HEK293 (cell line): ENCODE results near the gene TRIM65.
A peak's percentile ranks its signal among the peaks of the same experiment; 100 is the strongest.

Experiments
- BCL11B ChIP-seq: fragments of 450-650 bp; formaldehyde crosslinking; IDR thresholded peaks from 2 replicates; pipeline ENCODE4 v1.5.1; 2016; ENCODE audit warnings: low read depth, missing biosample characterization, missing genetic modification characterization
- FEZF1 ChIP-seq: fragments of 450-650 bp; formaldehyde crosslinking; IDR thresholded peaks from 2 replicates; pipeline ENCODE4 v1.5.1; 2016; ENCODE audit warnings: missing biosample characterization, missing genetic modification characterization
- HOXC10 ChIP-seq: sonication (generic); formaldehyde crosslinking; IDR thresholded peaks from 2 replicates; pipeline ENCODE4 v1.8.1; 2023; ENCODE audit warnings: mild to moderate bottlenecking, missing genetic modification reagents
- KLF9 ChIP-seq: fragments of 450-650 bp; formaldehyde crosslinking; IDR thresholded peaks from 2 replicates; pipeline ENCODE4 v1.5.1; 2016; ENCODE audit warnings: missing biosample characterization, missing genetic modification characterization, low read depth
- PATZ1 ChIP-seq: fragments of 450-650 bp; formaldehyde crosslinking; IDR thresholded peaks from 2 replicates; pipeline ENCODE4 v1.5.1; 2016; ENCODE audit warnings: missing biosample characterization, missing genetic modification characterization
- PRDM1 ChIP-seq: fragments of 450-650 bp; formaldehyde crosslinking; IDR thresholded peaks from 2 replicates; pipeline ENCODE4; 2016; ENCODE audit warnings: missing biosample characterization, missing genetic modification characterization
- SP2 ChIP-seq: fragments of 450-650 bp; formaldehyde crosslinking; IDR thresholded peaks from 2 replicates; pipeline ENCODE4 v1.5.1; 2016; ENCODE audit warnings: missing biosample characterization, missing genetic modification characterization
- TRIM28 ChIP-seq: IDR thresholded peaks from 2 replicates; pipeline ENCODE4 v1.6.1; 2011; ENCODE audit warnings: low read length, control low read depth, borderline replicate concordance
- ZFP3 ChIP-seq: fragments of 450-650 bp; formaldehyde crosslinking; IDR thresholded peaks from 2 replicates; pipeline ENCODE4 v1.5.1; 2016; ENCODE audit warnings: low read depth, missing biosample characterization, missing genetic modification characterization
- ZNF112 ChIP-seq: fragments of 450-650 bp; formaldehyde crosslinking; IDR thresholded peaks from 2 replicates; pipeline ENCODE4 v1.5.0; 2017; ENCODE audit warnings: missing biosample characterization, missing genetic modification characterization
- ZNF23 ChIP-seq: fragments of 450-650 bp; formaldehyde crosslinking; IDR thresholded peaks from 2 replicates; pipeline ENCODE4 v1.5.1; 2016; ENCODE audit warnings: missing biosample characterization, missing genetic modification characterization, borderline replicate concordance
- ZNF350 ChIP-seq: fragments of 450-650 bp; formaldehyde crosslinking; IDR thresholded peaks from 2 replicates; pipeline ENCODE4 v1.5.0; 2017; ENCODE audit warnings: missing biosample characterization, mild to moderate bottlenecking, missing genetic modification characterization
- ZNF362 ChIP-seq: fragments of 450-650 bp; formaldehyde crosslinking; IDR thresholded peaks from 2 replicates; pipeline ENCODE4 v1.5.1; 2016; ENCODE audit warnings: missing biosample characterization, missing genetic modification characterization
- ZNF510 ChIP-seq: fragments of 450-650 bp; formaldehyde crosslinking; IDR thresholded peaks from 2 replicates; pipeline ENCODE4 v1.5.1; 2018; ENCODE audit warnings: mild to moderate bottlenecking, missing genetic modification characterization, missing biosample characterization; ENCODE audit not compliant: insufficient replicate concordance
- ZNF518A ChIP-seq: fragments of 450-650 bp; formaldehyde crosslinking; conservative IDR thresholded peaks from 2 replicates; pipeline ENCODE4 v1.5.1; 2016; ENCODE audit warnings: low read depth, missing biosample characterization, missing genetic modification characterization
- ZNF548 ChIP-seq: fragments of 450-650 bp; formaldehyde crosslinking; IDR thresholded peaks from 2 replicates; pipeline ENCODE4 v1.5.1; 2016; ENCODE audit warnings: missing biosample characterization, missing genetic modification characterization
- ZNF549 ChIP-seq: fragments of 450-650 bp; IDR thresholded peaks from 2 replicates; pipeline ENCODE4 v1.5.1; 2018; ENCODE audit warnings: missing biosample characterization, missing genetic modification characterization, mild to moderate bottlenecking, inconsistent platforms, moderate library complexity
- ZNF561 ChIP-seq: fragments of 450-650 bp; IDR thresholded peaks from 2 replicates; pipeline ENCODE4 v1.5.1; 2018; ENCODE audit warnings: missing biosample characterization, missing genetic modification characterization, borderline replicate concordance
- ZNF580 ChIP-seq: fragments of 450-650 bp; formaldehyde crosslinking; IDR thresholded peaks from 2 replicates; pipeline ENCODE4 v1.5.1; 2016; ENCODE audit warnings: missing biosample characterization, missing genetic modification characterization
- ZNF639 ChIP-seq: fragments of 450-650 bp; formaldehyde crosslinking; IDR thresholded peaks from 2 replicates; pipeline ENCODE4 v1.5.1; 2016; ENCODE audit warnings: missing biosample characterization, missing genetic modification characterization
- ZNF654 ChIP-seq: fragments of 450-650 bp; formaldehyde crosslinking; IDR thresholded peaks from 2 replicates; pipeline ENCODE4 v1.5.1; 2016; ENCODE audit warnings: low read depth, missing biosample characterization, missing genetic modification characterization
- ZNF76 ChIP-seq: fragments of 450-650 bp; formaldehyde crosslinking; IDR thresholded peaks from 2 replicates; pipeline ENCODE4; 2016; ENCODE audit warnings: low read depth, missing biosample characterization, missing genetic modification characterization, borderline replicate concordance

The TRIM65 gene

GRCh38 chr17:75896415-75897159 is at the start of gene TRIM65 (continued):
- TF ChIP-seq HOXC10 (CRISPR knock-in tag) = 0 out of 2 replicates have a peak, but pooled peaks have one; percentile 47
- no peak for TF ChIP-seq FEZF1 (tag by site-specific recombination)
- 0 out of 2 replicates have a peak, but pooled peaks have one; percentile 19 for TF ChIP-seq ZNF561 (tag by site-specific recombination)
- TF ChIP-seq ZNF654 (tag by site-specific recombination) = no peak
- TF ChIP-seq ZNF549 = no peak
- no peak for TF ChIP-seq ZNF518A (tag by site-specific recombination)
- no peak for TF ChIP-seq BCL11B (tag by site-specific recombination)
- no peak for TF ChIP-seq ZNF510 (tag by site-specific recombination)
- no peak for TF ChIP-seq ZFP3 (tag by site-specific recombination)
- TF ChIP-seq TRIM28 = no peak
- TF ChIP-seq ZNF580 (tag by site-specific recombination) = no peak
- TF ChIP-seq ZNF76 = peak; percentile 70; the same call in 1 of the 2 replicates
- TF ChIP-seq ZNF639 = no peak
- TF ChIP-seq ZNF112 (tag by site-specific recombination) = no peak
- no peak for TF ChIP-seq ZNF548 (tag by site-specific recombination)
- no peak for TF ChIP-seq ZNF23 (tag by site-specific recombination)
- peak; percentile 52 for TF ChIP-seq SP2 (tag by site-specific recombination)
- no peak; the same call in none of the 2 replicates for TF ChIP-seq PATZ1 (tag by site-specific recombination)
- no peak for TF ChIP-seq ZNF350 (tag by site-specific recombination)
- TF ChIP-seq PRDM1 (tag by site-specific recombination) = no peak
- no peak for TF ChIP-seq ZNF362 (tag by site-specific recombination)
- TF ChIP-seq KLF9 (tag by site-specific recombination) = peak; percentile 70
